HG03432 (cell line): ENCODE measurements around the gene PRKCE.

Experiments
- ATAC-seq: cut with Tn5 transposase; IDR thresholded peaks from one replicate; pipeline ENCODE4 v1.9.1; 2021; ENCODE audit warnings: mild to moderate bottlenecking, moderate library complexity; ENCODE audit not compliant: unreplicated experiment

PRKCE gene

GRCh38 chr2:45923701-45924100 lies 272.2 kb downstream of the PRKCE start:
- no peak for ATAC-seq

- ATAC-seq, result no peak
Measured at GRCh38 chr2:45925026-45925425, 273.6 kb downstream of the PRKCE start.

- ATAC-seq, result no peak
Measured at GRCh38 chr2:45925636-45926366, 274.3 kb downstream of the PRKCE start.

GRCh38 chr2:45928946-45929345 lies 277.5 kb downstream of the PRKCE start:
- no peak for ATAC-seq

- no peak for ATAC-seq
Measured at GRCh38 chr2:45929674-45930395, 278.4 kb downstream of the PRKCE start.

GRCh38 chr2:45930396-45930792 lies 278.9 kb downstream of the PRKCE start:
- ATAC-seq, result no peak

GRCh38 chr2:45932278-45932975 lies 281.0 kb downstream of the PRKCE start:
- ATAC-seq, result no peak

GRCh38 chr2:45935791-45936622 lies 284.5 kb downstream of the PRKCE start:
- ATAC-seq, result peak; percentile 63

GRCh38 chr2:45936623-45936979 lies 285.1 kb downstream of the PRKCE start:
- ATAC-seq, result no peak

GRCh38 chr2:45937990-45938389 lies 286.5 kb downstream of the PRKCE start:
- ATAC-seq, result no peak

- ATAC-seq, result no peak
Measured at GRCh38 chr2:45938649-45939511, 287.4 kb downstream of the PRKCE start.

- ATAC-seq, result no peak
Measured at GRCh38 chr2:45941531-45942236, 290.2 kb downstream of the PRKCE start.

- ATAC-seq, result no peak
Measured at GRCh38 chr2:45942237-45942738, 290.8 kb downstream of the PRKCE start.

- no peak for ATAC-seq
Measured at GRCh38 chr2:45943219-45944044, 292.0 kb downstream of the PRKCE start.

GRCh38 chr2:45944074-45944473 lies 292.6 kb downstream of the PRKCE start:
- ATAC-seq, result no peak

GRCh38 chr2:45945302-45945717 lies 293.8 kb downstream of the PRKCE start:
- ATAC-seq, result no peak

- ATAC-seq, result no peak
Measured at GRCh38 chr2:45946023-45946422, 294.5 kb downstream of the PRKCE start.

- ATAC-seq, result no peak
Measured at GRCh38 chr2:45950606-45951005, 299.1 kb downstream of the PRKCE start.
